Mucosa of stomach (tissue), 1 donor: Measurements from ENCODE around the gene HOXB4.
"Not testable (repeated sequence)": the region's sequence is repeated elsewhere in the genome, so short reads cannot be mapped to it uniquely, and the experiment has no call there.

ENCODE experiments used
- H3K27me3 ChIP-seq: one replicate; pipeline ENCODE4 v1.7.0; 2013; ENCODE audit warnings: mild to moderate bottlenecking, low read length; ENCODE audit not compliant: control insufficient read depth, insufficient read depth
- H3K36me3 ChIP-seq: one replicate; pipeline ENCODE4 v1.7.0; 2013; ENCODE audit warnings: low read length; ENCODE audit not compliant: control insufficient read depth, insufficient read depth
- H3K4me1 ChIP-seq: one replicate; pipeline ENCODE4 v1.7.0; 2013; ENCODE audit warnings: mild to moderate bottlenecking, low read length; ENCODE audit not compliant: control insufficient read depth, insufficient read depth
- H3K4me3 ChIP-seq: one replicate; pipeline ENCODE4 v1.7.0; 2013; ENCODE audit warnings: low read length
- H3K9ac ChIP-seq: one replicate; pipeline ENCODE4 v1.7.0; 2013; ENCODE audit warnings: mild to moderate bottlenecking, low read length, moderate library complexity
- H3K9me3 ChIP-seq: one replicate; pipeline ENCODE4 v1.7.0; 2013; ENCODE audit warnings: mild to moderate bottlenecking, low read length, moderate library complexity; ENCODE audit not compliant: control insufficient read depth
- donor health status: Pancreatic carcinoma.

The HOXB4 gene

GRCh38 chr17:48537316-48537715 is 40.8 kb downstream of the HOXB4 start:
- Histone ChIP-seq H3K36me3 (no peaks in the 10 kb centered on the region), H3K9ac (no peak overlapping the region), H3K4me1 (no peaks in the 10 kb centered on the region), H3K9me3 (no peaks in the 10 kb centered on the region), H3K27me3 (peaks cover 26% of the 10 kb centered on the region), H3K4me3 (no peak overlapping the region)

GRCh38 chr17:48535793-48536559 is 42.2 kb downstream of the HOXB4 start:
- H3K36me3 ChIP-seq, H3K9ac ChIP-seq: not testable (repeated sequence)
- peaks cover 24% of the 10 kb centered on the region for H3K27me3 ChIP-seq

GRCh38 chr17:48532261-48532660 is 45.9 kb downstream of the HOXB4 start:
- H3K9ac ChIP-seq, result no peak overlapping the region
- H3K27me3 ChIP-seq, result peaks cover 34% of the 10 kb centered on the region
- no peaks in the 10 kb centered on the region for H3K4me1 ChIP-seq
- no peak overlapping the region for H3K4me3 ChIP-seq
- no peaks in the 10 kb centered on the region for H3K9me3 ChIP-seq
- H3K36me3 ChIP-seq, result no peaks in the 10 kb centered on the region

More at GRCh38 chr17:48535793-48536559, 42.2 kb downstream of the HOXB4 start:
- not testable (repeated sequence) for H3K9me3 ChIP-seq, H3K4me1 ChIP-seq, H3K4me3 ChIP-seq

DNA sequence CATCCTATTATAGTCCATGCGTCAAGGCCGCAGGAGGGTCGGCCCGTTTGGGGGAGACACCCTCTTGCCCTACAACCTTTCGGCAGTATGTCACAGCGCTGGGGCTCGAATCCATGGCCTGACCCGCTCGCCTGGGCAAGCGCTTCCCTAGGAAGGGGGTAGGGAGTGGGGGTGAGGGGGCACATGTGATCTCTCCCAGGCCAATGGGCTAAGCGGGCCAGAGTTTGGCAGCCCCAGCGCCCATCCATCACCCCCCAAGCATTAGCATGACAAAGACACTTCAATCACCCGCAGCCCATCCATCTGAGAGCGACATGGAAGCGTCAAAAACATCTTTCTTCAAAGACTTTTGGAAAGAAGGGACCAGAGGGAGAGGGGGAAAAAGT is 47.3 kb downstream of the HOXB4 start, which contains the start of gene HOXB1:
TSS of gene HOXB1 (minus strand) at position 125 of the 386 bp plus-strand sequence. CDS start at position 18, 107 bp downstream.
- Histone ChIP-seq H3K9ac (no peak within 1 kb of the TSS), H3K4me1 (no peaks in the 10 kb centered on the region), H3K4me3 (no peak within 1 kb of the TSS), H3K36me3 (no peaks in the 10 kb centered on the region), H3K27me3 (peaks cover 47% of the 10 kb centered on the region), H3K9me3 (no peaks in the 10 kb centered on the region)

GRCh38 chr17:48530208-48530886 is 47.8 kb downstream of the HOXB4 start:
- Histone ChIP-seq H3K4me1 (no peaks in the 10 kb centered on the region), H3K4me3 (no peak overlapping the region), H3K9me3 (no peaks in the 10 kb centered on the region), H3K36me3 (no peaks in the 10 kb centered on the region), H3K27me3 (peaks cover 47% of the 10 kb centered on the region), H3K9ac (no peak overlapping the region)

GRCh38 chr17:48529683-48530009 is 48.5 kb downstream of the HOXB4 start:
- Histone ChIP-seq H3K36me3 (no peaks in the 10 kb centered on the region), H3K4me3 (no peak overlapping the region), H3K4me1 (no peaks in the 10 kb centered on the region), H3K9me3 (no peaks in the 10 kb centered on the region), H3K9ac (no peak overlapping the region), H3K27me3 (peaks cover 47% of the 10 kb centered on the region)

GRCh38 chr17:48528936-48529682 is 49.0 kb downstream of the HOXB4 start:
- Histone ChIP-seq H3K9me3 (no peaks in the 10 kb centered on the region), H3K9ac (no peak overlapping the region), H3K27me3 (peaks cover 47% of the 10 kb centered on the region), H3K36me3 (no peaks in the 10 kb centered on the region), H3K4me3 (no peak overlapping the region), H3K4me1 (no peaks in the 10 kb centered on the region)

GRCh38 chr17:48528153-48528935 is 49.8 kb downstream of the HOXB4 start:
- H3K4me1 ChIP-seq, result no peaks in the 10 kb centered on the region
- no peak overlapping the region for H3K4me3 ChIP-seq
- H3K9me3 ChIP-seq, result no peaks in the 10 kb centered on the region
- no peak overlapping the region for H3K9ac ChIP-seq
- peaks cover 50% of the 10 kb centered on the region for H3K27me3 ChIP-seq
- no peaks in the 10 kb centered on the region for H3K36me3 ChIP-seq

DNA sequence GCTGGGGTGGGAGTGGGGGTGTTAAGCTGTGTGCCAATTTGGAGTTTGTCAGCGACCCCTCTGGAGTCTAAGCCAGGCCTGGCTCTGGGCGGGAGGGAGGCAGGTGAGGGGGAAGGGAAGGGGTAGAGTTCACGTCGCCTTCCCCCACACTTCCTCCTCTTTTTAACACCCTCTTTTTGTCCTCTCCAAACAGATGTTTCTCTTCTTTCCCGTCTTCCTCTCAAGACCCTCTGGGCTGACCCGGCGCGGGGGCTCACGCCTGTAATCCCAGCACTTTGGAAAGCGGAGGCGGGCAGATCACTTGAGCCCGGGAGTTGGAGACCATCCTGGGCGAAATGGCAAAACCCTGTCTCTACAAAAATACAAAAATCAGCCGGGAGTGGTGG is 50.6 kb downstream of the HOXB4 start:
- no peaks in the 10 kb centered on the region for H3K9me3 ChIP-seq
- H3K36me3 ChIP-seq, result no peaks in the 10 kb centered on the region
- H3K9ac ChIP-seq, result no peak overlapping the region
- peaks cover 53% of the 10 kb centered on the region for H3K27me3 ChIP-seq
- no peak overlapping the region for H3K4me3 ChIP-seq
- H3K4me1 ChIP-seq, result no peaks in the 10 kb centered on the region

- Histone ChIP-seq H3K27me3 (peaks cover 53% of the 10 kb centered on the region), H3K4me1 (no peaks in the 10 kb centered on the region), H3K9me3 (no peaks in the 10 kb centered on the region), H3K9ac (no peak overlapping the region), H3K4me3 (no peak overlapping the region), H3K36me3 (no peaks in the 10 kb centered on the region)
These were observed 51.3 kb downstream of the HOXB4 start for GRCh38 chr17:48526608-48527546.
